DOHH2 (cell line): ENCODE results near the gene KRT9.

Experiments
- CTCF ChIP-seq: fragments of 200-600 bp; sonication (generic); IDR thresholded peaks from one replicate; pipeline ENCODE4 v1.5.1; 2014; ENCODE audit warnings: antibody characterized with exemption, mild to moderate bottlenecking, low read depth, low read length; ENCODE audit not compliant: poor library complexity, severe bottlenecking
- EZH2phosphoT487 ChIP-seq: fragments of 200-600 bp; sonication (generic); IDR thresholded peaks from 2 replicates; pipeline ENCODE4 v1.6.1; 2017; ENCODE audit warnings: borderline replicate concordance, mild to moderate bottlenecking, antibody characterized with exemption, low read length, moderate library complexity, mixed read lengths

- no peak for TF ChIP-seq CTCF
- no peak for TF ChIP-seq EZH2phosphoT487
These were observed 3.5 kb upstream of the KRT9 start for GRCh38 chr17:41575336-41575735.
